PC-9 (cell line): ENCODE measurements around the gene DNAH9. TPM values are rescaled to one million over a fixed set of nuclear protein-coding genes. Genes with fewer than 3 reads are reported as not detected.

Experiments used
- BruUV-seq: library from RNA; stranded (reverse); fragments of 400-500 nt; replicated peaks from 2 replicates; lab custom pipeline; 2021; lab: Mats Ljungman, UMichigan
- CTCF ChIA-PET: fragments of 300-600 bp; sonication (Branson Sonifier 250); formaldehyde crosslinking; loops from one replicate; lab custom pipeline; 2022; ENCODE audit warnings: antibody characterized with exemption; lab: Charles Lee
- POLR2A ChIA-PET: fragments of 300-600 bp; sonication (Branson Sonifier 250); formaldehyde crosslinking; loops from one replicate; lab custom pipeline; 2022; ENCODE audit warnings: antibody characterized with exemption; ENCODE audit not compliant: unreplicated experiment; lab: Charles Lee
- DNase-seq, 2 experiments: peaks; one replicate each; pipeline versions ENCODE4 v3.0.0 to v3.0.0-alpha.2; 2015 to 2022; ENCODE audit warnings: mixed read lengths in 1 of 2
- H2AFZ ChIP-seq: fragments of 200-600 bp; sonication (generic); 2 replicates; pipeline ENCODE4 v1.8.1; 2017; ENCODE audit warnings: antibody characterized with exemption
- H3F3A ChIP-seq: fragments of 200-600 bp; sonication (generic); 2 replicates; pipeline ENCODE4 v1.8.1; 2017; ENCODE audit warnings: antibody characterized with exemption, mild to moderate bottlenecking, low read depth; ENCODE audit not compliant: insufficient read depth
- H3K27ac ChIP-seq: fragments of 200-600 bp; sonication (generic); 2 replicates; pipeline ENCODE4 v1.6.1; 2016; ENCODE audit warnings: mixed run types
- H3K27me3 ChIP-seq: fragments of 200-600 bp; sonication (generic); 2 replicates; pipeline ENCODE4 v1.6.1; 2016; ENCODE audit warnings: low read depth, mixed run types; ENCODE audit not compliant: insufficient read depth
- H3K36me3 ChIP-seq: fragments of 200-600 bp; sonication (generic); 2 replicates; pipeline ENCODE4 v1.6.1; 2016; ENCODE audit warnings: low read depth, mixed run types
- H3K4me1 ChIP-seq: fragments of 200-600 bp; sonication (generic); replicated peaks from 2 replicates; pipeline ENCODE4 v1.6.1; 2016; ENCODE audit warnings: mixed run types; ENCODE audit not compliant: insufficient read depth
- H3K4me2 ChIP-seq: fragments of 200-600 bp; sonication (generic); 2 replicates; pipeline ENCODE4 v1.6.1; 2017; ENCODE audit warnings: mixed run types
- H3K4me3 ChIP-seq: fragments of 200-600 bp; sonication (generic); 2 replicates; pipeline ENCODE4 v1.6.1; 2016; ENCODE audit warnings: mixed run types
- H3K79me2 ChIP-seq: fragments of 200-600 bp; sonication (generic); 2 replicates; pipeline ENCODE4 v1.6.1; 2017; ENCODE audit warnings: low read depth, mixed run types
- H3K9me2 ChIP-seq: fragments of 200-600 bp; sonication (generic); 2 replicates; pipeline ENCODE4 v1.8.1; 2017; ENCODE audit warnings: mild to moderate bottlenecking; ENCODE audit not compliant: insufficient read depth
- H3K9me3 ChIP-seq: fragments of 200-600 bp; sonication (generic); 2 replicates; pipeline ENCODE4 v1.8.1; 2016; ENCODE audit warnings: low read depth; ENCODE audit not compliant: insufficient read depth
- H4K20me1 ChIP-seq: fragments of 200-600 bp; sonication (generic); 2 replicates; pipeline ENCODE4 v1.8.1; 2017; ENCODE audit not compliant: insufficient read depth
- EZH2 ChIP-seq: fragments of 200-600 bp; sonication (generic); IDR thresholded peaks from 2 replicates; pipeline ENCODE4 v1.8.0; 2017; ENCODE audit warnings: antibody characterized with exemption, low read depth
- intact Hi-C: fragments of 100-400 bp; cut with micrococcal nuclease; formaldehyde crosslinking; loops from one replicate; pipeline ENCODE4 v1.10.0; 2022; ENCODE audit not compliant: unreplicated experiment
- total RNA-seq: library from RNA; stranded (reverse); gene quantifications from 2 replicates; pipeline ENCODE4 v1.2.3, GENCODE V29; 2021
- TF ChIP-seq, protein P1 (sequence below): fragments of 200-600 bp; sonication (generic); conservative IDR thresholded peaks from 2 replicates; pipeline ENCODE4 v1.6.1; 2017; ENCODE audit warnings: mixed run types, antibody characterized with exemption, mild to moderate bottlenecking, moderate library complexity

Gene DNAH9
- total RNA-seq, 1 experiment from 2014 or later, result not detected

DNA sequence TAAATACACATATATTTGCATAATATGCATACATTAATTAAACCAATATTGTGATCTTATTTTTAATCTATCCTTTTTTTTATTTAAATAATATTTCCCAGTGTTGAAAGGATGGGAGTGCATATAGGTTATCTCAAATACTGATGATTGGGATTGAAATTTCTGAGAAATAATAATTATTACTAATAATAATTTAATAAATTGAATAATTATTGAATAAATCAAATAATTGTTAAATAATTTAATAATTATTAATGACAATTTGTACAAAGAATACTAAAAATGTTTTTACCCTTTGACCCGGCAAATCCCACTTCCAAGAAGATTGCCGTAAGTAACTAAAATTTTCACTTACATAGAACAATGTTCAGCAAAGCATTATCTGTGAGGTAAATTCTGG is 250.1 kb downstream of the DNAH9 start:
- H3K79me2 ChIP-seq, result no peaks in the 10 kb centered on the region
- H3K9me2 ChIP-seq, result no peaks in the 10 kb centered on the region
- ChIA-PET CTCF (no interaction called here), POLR2A (no interaction called here)
- H3K36me3 ChIP-seq, result no peaks in the 10 kb centered on the region
- no peak for TF ChIP-seq EZH2
- H4K20me1 ChIP-seq, result no peaks in the 10 kb centered on the region
- no peak for DNase-seq
- H3K27ac ChIP-seq, result no peak overlapping the region
- BruUV-seq, result no TSS peak
- intact Hi-C loops, result no loop called here
- no peaks in the 10 kb centered on the region for H3F3A ChIP-seq
- no peak overlapping the region for H2AFZ ChIP-seq
- peaks cover 7% of the 10 kb centered on the region; the same call in 1 of the 2 replicates for H3K27me3 ChIP-seq
- no peaks in the 10 kb centered on the region for H3K9me3 ChIP-seq
- H3K4me3 ChIP-seq, result no peak overlapping the region
- no peaks in the 10 kb centered on the region for H3K4me1 ChIP-seq
- no peak overlapping the region for H3K4me2 ChIP-seq

GRCh38 chr17:11852231-11852630 is 254.0 kb downstream of the DNAH9 start:
- H3K4me1 ChIP-seq, result no peaks in the 10 kb centered on the region
- CTCF ChIA-PET, result no interaction called here
- BruUV-seq, result no TSS peak
- H4K20me1 ChIP-seq, result no peaks in the 10 kb centered on the region
- H3K9me3 ChIP-seq, result no peaks in the 10 kb centered on the region
- no peaks in the 10 kb centered on the region for H3K79me2 ChIP-seq
- H3K4me2 ChIP-seq, result no peak overlapping the region
- H3K36me3 ChIP-seq, result no peaks in the 10 kb centered on the region
- H3K4me3 ChIP-seq, result no peak overlapping the region
- no peaks in the 10 kb centered on the region for H3K9me2 ChIP-seq
- H3K27ac ChIP-seq, result no peak overlapping the region
- TF ChIP-seq, protein P1, sequence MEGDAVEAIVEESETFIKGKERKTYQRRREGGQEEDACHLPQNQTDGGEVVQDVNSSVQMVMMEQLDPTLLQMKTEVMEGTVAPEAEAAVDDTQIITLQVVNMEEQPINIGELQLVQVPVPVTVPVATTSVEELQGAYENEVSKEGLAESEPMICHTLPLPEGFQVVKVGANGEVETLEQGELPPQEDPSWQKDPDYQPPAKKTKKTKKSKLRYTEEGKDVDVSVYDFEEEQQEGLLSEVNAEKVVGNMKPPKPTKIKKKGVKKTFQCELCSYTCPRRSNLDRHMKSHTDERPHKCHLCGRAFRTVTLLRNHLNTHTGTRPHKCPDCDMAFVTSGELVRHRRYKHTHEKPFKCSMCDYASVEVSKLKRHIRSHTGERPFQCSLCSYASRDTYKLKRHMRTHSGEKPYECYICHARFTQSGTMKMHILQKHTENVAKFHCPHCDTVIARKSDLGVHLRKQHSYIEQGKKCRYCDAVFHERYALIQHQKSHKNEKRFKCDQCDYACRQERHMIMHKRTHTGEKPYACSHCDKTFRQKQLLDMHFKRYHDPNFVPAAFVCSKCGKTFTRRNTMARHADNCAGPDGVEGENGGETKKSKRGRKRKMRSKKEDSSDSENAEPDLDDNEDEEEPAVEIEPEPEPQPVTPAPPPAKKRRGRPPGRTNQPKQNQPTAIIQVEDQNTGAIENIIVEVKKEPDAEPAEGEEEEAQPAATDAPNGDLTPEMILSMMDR, result no peak
- no peak for TF ChIP-seq EZH2
- POLR2A ChIA-PET, result no interaction called here
- DNase-seq, result no peak
- no peak overlapping the region for H2AFZ ChIP-seq
- peaks cover 11% of the 10 kb centered on the region; the same call in 1 of the 2 replicates for H3K27me3 ChIP-seq
- intact Hi-C loops, result no loop called here
- no peaks in the 10 kb centered on the region for H3F3A ChIP-seq

GRCh38 chr17:11852912-11853311 is 254.6 kb downstream of the DNAH9 start:
- Histone ChIP-seq H3K27ac (no peak overlapping the region), H4K20me1 (no peaks in the 10 kb centered on the region), H3K4me2 (no peak overlapping the region), H3K36me3 (no peaks in the 10 kb centered on the region), H3K79me2 (no peaks in the 10 kb centered on the region), H2AFZ (no peak overlapping the region), H3K9me3 (no peaks in the 10 kb centered on the region), H3F3A (no peaks in the 10 kb centered on the region), H3K27me3 (peaks cover 11% of the 10 kb centered on the region; the same call in 1 of the 2 replicates), H3K9me2 (no peaks in the 10 kb centered on the region), H3K4me1 (no peaks in the 10 kb centered on the region), H3K4me3 (no peak overlapping the region)
- ChIA-PET POLR2A (no interaction called here), CTCF (no interaction called here)
- TF ChIP-seq EZH2, result no peak
- TF ChIP-seq, protein P1, result no peak
- intact Hi-C loops, result no loop called here
- BruUV-seq, result no TSS peak
- no peak for DNase-seq
